Right lobe of liver (tissue), 6 donors: Measurements from ENCODE around the gene PCLO. TPM values are rescaled to one million over a fixed set of nuclear protein-coding genes. Genes with fewer than 3 reads are reported as not detected.

Experiments used
- ATAC-seq, 4 donors: fragments of 200-7000 bp; cut with Tn5 transposase; one replicate each; pipeline ENCODE4 v1.9.1; 2020; ENCODE audit warnings: mild to moderate bottlenecking in 4 of 4, moderate library complexity in 4 of 4
- DNase-seq, 3 donors: peaks; one replicate each; pipeline ENCODE4 v3.0.0-alpha.2; 2020
- H3K27ac ChIP-seq, 3 donors: fragments of 200-600 bp; one replicate each; pipeline ENCODE4 v1.8.0; 2022
- H3K27me3 ChIP-seq, 2 donors: fragments of 200-600 bp; one replicate each; pipeline ENCODE4 v1.8.0; 2022
- H3K36me3 ChIP-seq, 4 donors: fragments of 200-600 bp; sonication (generic) in 1 of 4; one replicate each; pipeline versions ENCODE4 v1.5.1 to v1.8.0; 2017 to 2022; ENCODE audit warnings: control low read depth in 1 of 4
- H3K4me1 ChIP-seq, 4 donors: fragments of 200-600 bp; sonication (generic) in 1 of 4; one replicate each; pipeline versions ENCODE4 v1.5.1 to v1.8.0; 2017 to 2022; ENCODE audit warnings: control low read depth in 1 of 4
- H3K4me3 ChIP-seq, 3 donors: fragments of 200-600 bp; one replicate each; pipeline ENCODE4 v1.8.0; 2022
- H3K9me3 ChIP-seq, 4 donors: fragments of 200-600 bp; sonication (generic) in 1 of 4; one replicate each; pipeline versions ENCODE4 v1.5.1 to v1.8.0; 2017 to 2022; ENCODE audit warnings: control low read depth in 1 of 4
- POLR2A ChIP-seq: fragments of 450-650 bp; IDR thresholded peaks from one replicate; pipeline ENCODE4 v1.6.1; 2017; ENCODE audit warnings: antibody characterized with exemption, mild to moderate bottlenecking
- WGBS: methylation state at CpG from one replicate; pipeline ENCODE4 v1.1.6; 2018; ENCODE audit warnings: low coverage, low lambda C conversion rate; ENCODE audit not compliant: insufficient coverage; ENCODE audit errors: missing lambda C conversion rate; 5-methylcytosine and 5-hydroxymethylcytosine counted together
- intact Hi-C, 2 donors: fragments of 100-400 bp; cut with DNase I; formaldehyde crosslinking; loops; one replicate each; pipeline versions ENCODE4 v1.11.2 to v1.14.1; 2022
- total RNA-seq, 6 experiments: library from RNA; depleted of rRNA in 2 of 6; stranded (reverse); fragments of >200 nt in 2 of 6; fragmentation: NEBNext Ultra II Directional in 3 of 6; extraction: Animal tissue kit (Norgen Biotek cat#: 25700) in 3 of 6; gene quantifications; one replicate each; pipeline versions ENCODE4 v1.1.0 to v1.2.4, GENCODE V29; 2016 to 2023
- TF ChIP-seq, protein P1 (sequence below), 4 donors: fragments of 200-600 bp in 3 of 4; fragments of 450-650 bp in 1 of 4; IDR thresholded peaks; one replicate each; pipeline versions ENCODE4 v1.5.1 to v1.8.0; 2016 to 2022; ENCODE audit warnings: antibody characterized with exemption in 4 of 4, mild to moderate bottlenecking in 2 of 4
- donor health status: DM: no; HTN: yes; CAD: no.
- donor health status: DM: no; HTN: no; CAD: no.
- donor health status: DM: no; HTN: no; CAD: no.
- donor health status: DM: no; HTN: yes; CAD: no.
- donor health status: DM: no; HTN: yes; CAD: no.

The PCLO gene
- total RNA-seq, 6 experiments from 2014 or later, result 0.22 to 1.1 (median 0.33) TPM

DNA sequence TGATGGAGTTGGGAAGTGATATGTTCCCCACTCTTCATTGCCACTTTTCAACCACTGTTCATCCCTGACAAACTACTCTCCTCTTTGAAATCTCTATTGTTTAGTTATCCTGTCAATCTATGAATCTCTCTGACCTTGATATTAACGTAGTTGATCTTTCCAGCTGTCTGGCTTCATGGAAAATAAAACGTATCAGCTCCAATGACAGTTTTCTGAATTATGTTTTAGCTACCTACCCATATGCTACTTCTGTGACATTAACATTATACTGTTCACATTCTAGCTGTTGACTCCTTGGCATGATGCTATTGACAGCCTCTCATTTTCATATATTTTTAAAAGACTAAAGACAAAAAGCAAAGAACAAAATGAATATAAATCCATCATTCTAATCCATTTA lies 53.3 kb downstream of the PCLO start:
- H3K36me3 ChIP-seq, result no peaks in the 10 kb centered on the region
- ATAC-seq (no peak), DNase-seq (no peak)
- no peak for TF ChIP-seq POLR2A
- TF ChIP-seq, protein P1, sequence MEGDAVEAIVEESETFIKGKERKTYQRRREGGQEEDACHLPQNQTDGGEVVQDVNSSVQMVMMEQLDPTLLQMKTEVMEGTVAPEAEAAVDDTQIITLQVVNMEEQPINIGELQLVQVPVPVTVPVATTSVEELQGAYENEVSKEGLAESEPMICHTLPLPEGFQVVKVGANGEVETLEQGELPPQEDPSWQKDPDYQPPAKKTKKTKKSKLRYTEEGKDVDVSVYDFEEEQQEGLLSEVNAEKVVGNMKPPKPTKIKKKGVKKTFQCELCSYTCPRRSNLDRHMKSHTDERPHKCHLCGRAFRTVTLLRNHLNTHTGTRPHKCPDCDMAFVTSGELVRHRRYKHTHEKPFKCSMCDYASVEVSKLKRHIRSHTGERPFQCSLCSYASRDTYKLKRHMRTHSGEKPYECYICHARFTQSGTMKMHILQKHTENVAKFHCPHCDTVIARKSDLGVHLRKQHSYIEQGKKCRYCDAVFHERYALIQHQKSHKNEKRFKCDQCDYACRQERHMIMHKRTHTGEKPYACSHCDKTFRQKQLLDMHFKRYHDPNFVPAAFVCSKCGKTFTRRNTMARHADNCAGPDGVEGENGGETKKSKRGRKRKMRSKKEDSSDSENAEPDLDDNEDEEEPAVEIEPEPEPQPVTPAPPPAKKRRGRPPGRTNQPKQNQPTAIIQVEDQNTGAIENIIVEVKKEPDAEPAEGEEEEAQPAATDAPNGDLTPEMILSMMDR (IDR thresholded peaks at IDR 0.05), result no peak
- no peak overlapping the region for H3K27ac ChIP-seq
- 24% methylated on average over 2 of the region's 2 CpGs for WGBS
- intact Hi-C loops, result no loop called here
- no peaks in the 10 kb centered on the region for H3K4me1 ChIP-seq
- no peaks in the 10 kb centered on the region for H3K9me3 ChIP-seq
- H3K4me3 ChIP-seq, result no peak overlapping the region
- no peaks in the 10 kb centered on the region for H3K27me3 ChIP-seq

DNA sequence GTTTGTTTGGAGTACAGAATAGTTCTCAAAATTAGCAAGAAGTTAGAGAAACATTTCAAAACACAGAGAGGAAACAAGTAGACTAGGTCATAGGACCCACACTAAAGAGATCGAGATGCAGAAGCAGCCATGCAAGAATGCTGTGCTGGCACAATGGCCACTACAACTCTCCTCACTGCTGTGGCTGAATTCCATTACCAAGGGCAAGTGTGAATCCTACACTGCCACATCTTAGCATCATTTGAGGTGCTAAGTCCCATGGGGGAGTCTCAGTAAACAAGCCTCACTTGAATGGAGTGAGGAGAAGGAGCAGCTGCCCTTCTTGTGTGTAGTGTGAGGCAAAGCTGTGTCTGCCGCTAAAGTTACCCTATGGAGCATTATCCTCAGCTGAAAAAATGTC lies 56.7 kb downstream of the PCLO start:
- 0% methylated on average over 2 of the region's 2 CpGs for WGBS
- ATAC-seq (no peak), DNase-seq (no peak)
- Histone ChIP-seq H3K27ac (no peak overlapping the region), H3K4me3 (no peak overlapping the region), H3K36me3 (no peaks in the 10 kb centered on the region), H3K27me3 (no peaks in the 10 kb centered on the region), H3K4me1 (no peaks in the 10 kb centered on the region), H3K9me3 (no peaks in the 10 kb centered on the region)
- intact Hi-C loops, result no loop called here
- TF ChIP-seq POLR2A, result no peak
- TF ChIP-seq, protein P1 (IDR thresholded peaks at IDR 0.05), result no peak

DNA sequence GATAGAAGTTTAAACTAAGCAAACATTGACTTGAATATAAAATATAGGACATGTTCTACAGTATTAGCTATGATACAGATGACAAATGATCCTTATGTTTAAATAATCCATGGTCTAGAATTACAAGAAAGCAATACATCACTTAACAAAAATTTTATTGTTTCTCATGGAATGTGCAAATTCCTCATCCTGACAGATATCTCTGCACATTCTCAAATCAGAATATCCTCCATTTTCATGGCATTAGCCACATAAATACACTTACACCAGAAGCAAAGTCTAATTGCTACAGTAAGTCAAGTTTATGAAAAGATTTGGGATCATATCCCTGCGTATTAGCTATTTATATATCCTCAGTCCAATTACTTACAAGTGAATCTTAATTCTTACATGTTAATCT lies 57.6 kb downstream of the PCLO start:
- intact Hi-C loops, result no loop called here
- 58% methylated on average over 1 of the region's 1 CpG for WGBS
- H3K4me3 ChIP-seq, result no peak overlapping the region
- H3K36me3 ChIP-seq, result no peaks in the 10 kb centered on the region
- no peaks in the 10 kb centered on the region for H3K4me1 ChIP-seq
- TF ChIP-seq POLR2A, result no peak
- TF ChIP-seq, protein P1 (IDR thresholded peaks at IDR 0.05), result no peak
- H3K27me3 ChIP-seq, result no peaks in the 10 kb centered on the region
- H3K27ac ChIP-seq, result no peak overlapping the region
- DNase-seq (no peak), ATAC-seq (no peak)
- H3K9me3 ChIP-seq, result no peaks in the 10 kb centered on the region

DNA sequence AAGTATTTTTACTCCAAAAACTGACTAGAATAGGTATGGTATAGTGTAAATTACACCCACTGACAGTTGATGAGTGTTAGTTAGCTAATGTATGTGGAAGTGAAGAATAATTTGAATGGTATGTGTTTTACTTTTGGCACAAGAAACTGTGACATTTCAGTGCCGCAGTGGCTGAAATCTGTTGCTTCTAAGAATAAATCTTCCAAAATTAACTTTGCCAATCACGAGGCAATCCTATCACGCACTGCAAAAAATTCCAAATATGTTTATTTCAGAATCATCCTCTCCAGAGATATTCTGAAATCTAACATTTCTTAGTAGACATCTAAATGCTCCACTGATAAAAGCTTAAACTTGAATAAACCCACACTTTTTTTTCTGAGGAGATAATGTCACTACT lies 61.2 kb downstream of the PCLO start:
- Histone ChIP-seq H3K27me3 (no peaks in the 10 kb centered on the region), H3K36me3 (no peaks in the 10 kb centered on the region), H3K4me3 (no peak overlapping the region), H3K4me1 (no peaks in the 10 kb centered on the region), H3K9me3 (no peaks in the 10 kb centered on the region), H3K27ac (no peak overlapping the region)
- no peak for ATAC-seq
- TF ChIP-seq, protein P1 (IDR thresholded peaks at IDR 0.05), result no peak
- no peak for TF ChIP-seq POLR2A
- no peak for DNase-seq
- intact Hi-C loops, result no loop called here
- WGBS, result 52% methylated on average over 3 of the region's 3 CpGs

- no peaks in the 10 kb centered on the region for H3K9me3 ChIP-seq
- intact Hi-C loops, result no loop called here
- H3K36me3 ChIP-seq, result no peaks in the 10 kb centered on the region
- 48% methylated on average over 2 of the region's 2 CpGs for WGBS
- no peak overlapping the region for H3K4me3 ChIP-seq
- no peak for TF ChIP-seq POLR2A
- TF ChIP-seq, protein P1 (IDR thresholded peaks at IDR 0.05), result no peak
- H3K4me1 ChIP-seq, result no peaks in the 10 kb centered on the region
- no peak for DNase-seq
- ATAC-seq, result no peak
- H3K27me3 ChIP-seq, result no peaks in the 10 kb centered on the region
- no peak overlapping the region for H3K27ac ChIP-seq
Measured at GRCh38 chr7:83096065-83096580, 66.6 kb downstream of the PCLO start.
